C4-2B (cell line): ENCODE measurements around the gene C19orf12.

Experiments used
- H3K27ac ChIP-seq: fragments of 450-650 bp; 2 replicates; pipeline ENCODE4 v1.5.1; 2017
- CTCF ChIP-seq: fragments of 450-650 bp; conservative IDR thresholded peaks from 2 replicates; pipeline ENCODE4 v1.5.1; 2017; ENCODE audit warnings: mild to moderate bottlenecking
- ZFX ChIP-seq: fragments of 450-650 bp; IDR thresholded peaks from 2 replicates; pipeline ENCODE4 v1.6.1; 2017

C19orf12 gene

GRCh38 chr19:29685326-29685725 lies 29.7 kb downstream of the C19orf12 start:
- TF ChIP-seq CTCF (no peak), ZFX (no peak)
- H3K27ac ChIP-seq = peak overlapping the region; percentile 99

- peak overlapping the region; percentile 99 for H3K27ac ChIP-seq
- no peak for TF ChIP-seq ZFX
- no peak for TF ChIP-seq CTCF
These were observed 32.1 kb downstream of the C19orf12 start for GRCh38 chr19:29683009-29683408.

- no peak for TF ChIP-seq CTCF
- no peak for TF ChIP-seq ZFX
- H3K27ac ChIP-seq = peak overlapping the region; percentile 99
These were observed 32.7 kb downstream of the C19orf12 start for GRCh38 chr19:29682236-29682895.

DNA sequence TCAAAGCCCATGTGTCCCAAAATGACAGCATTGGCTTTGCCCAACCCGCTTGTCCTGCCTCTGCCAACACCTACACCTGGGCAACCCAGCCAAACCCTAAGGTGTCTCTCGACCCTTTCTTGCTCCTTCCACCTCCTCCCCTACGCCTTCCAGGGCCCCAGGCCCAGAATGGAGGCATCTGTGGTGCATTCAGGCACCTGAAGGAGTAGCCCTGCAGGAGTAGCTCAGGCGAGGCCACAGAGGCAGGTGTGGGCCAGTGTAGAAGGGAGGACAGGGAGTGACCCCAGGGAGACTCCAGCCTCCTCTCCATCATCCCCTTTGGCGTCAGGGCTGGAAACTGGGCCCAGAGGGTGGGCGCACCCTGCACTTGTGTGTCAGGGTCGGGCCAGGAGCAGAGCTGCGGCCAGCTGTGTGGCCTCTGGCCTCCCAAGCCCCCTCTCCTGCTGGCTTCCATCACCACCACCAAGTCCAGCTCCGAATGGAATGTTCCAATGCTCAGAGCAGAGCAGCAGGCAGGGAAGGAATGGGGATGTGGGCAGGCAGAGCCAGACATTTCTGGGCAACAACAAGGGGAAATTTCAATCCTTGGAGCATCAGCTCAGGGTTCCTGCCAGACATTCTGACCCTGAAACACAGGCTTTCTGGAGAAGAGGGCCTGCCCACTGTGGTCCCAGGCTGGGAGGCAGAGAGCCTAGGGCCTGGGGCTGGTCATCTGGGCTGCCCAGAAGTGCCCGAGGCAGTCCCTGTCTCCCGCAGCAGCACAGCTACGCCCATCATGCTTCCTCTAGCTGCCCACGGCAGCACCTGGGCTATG lies 33.4 kb downstream of the C19orf12 start:
- TF ChIP-seq ZFX (no peak), CTCF (no peak)
- peak overlapping the region; percentile 99 for H3K27ac ChIP-seq

DNA sequence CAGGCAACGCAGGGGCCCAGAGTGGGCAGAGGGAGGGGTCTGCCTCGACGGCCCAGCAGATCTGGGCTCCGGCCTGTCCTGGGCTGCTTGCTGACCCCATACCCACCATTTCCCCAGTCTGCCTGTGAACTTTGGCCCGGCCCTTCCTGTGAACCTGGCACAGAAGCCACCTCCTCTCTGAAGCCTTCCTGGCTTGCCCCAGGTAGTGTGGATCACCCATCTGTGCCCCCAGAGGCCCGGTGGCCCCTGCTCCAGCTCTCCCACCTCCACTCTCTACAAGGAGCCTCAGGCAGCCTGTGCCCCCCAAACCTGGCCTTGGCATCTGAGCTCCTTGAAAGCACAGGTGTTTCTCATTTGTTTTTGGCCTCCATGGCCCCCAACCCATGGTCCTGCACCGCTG lies 34.1 kb downstream of the C19orf12 start:
- no peak for TF ChIP-seq ZFX
- no peak for TF ChIP-seq CTCF

GRCh38 chr19:29680447-29680846 lies 34.6 kb downstream of the C19orf12 start:
- peak overlapping the region; percentile 99 for H3K27ac ChIP-seq

More for the DNA sequence above, 34.1 kb downstream of the C19orf12 start:
- H3K27ac ChIP-seq = peak overlapping the region; percentile 99

More at GRCh38 chr19:29680447-29680846, 34.6 kb downstream of the C19orf12 start:
- no peak for TF ChIP-seq CTCF
- no peak for TF ChIP-seq ZFX
